Hepatocyte (in vitro differentiated cells): ENCODE data around the gene ZBTB20. TPM values are rescaled to one million over a fixed set of nuclear protein-coding genes. Genes with fewer than 3 reads are reported as not detected.

ENCODE experiments used
- DNase-seq: peaks from one replicate; pipeline ENCODE4 v3.0.0-alpha.2; 2016; ENCODE audit warnings: low spot score
- H2AFZ ChIP-seq: fragments of 200-600 bp; sonication (generic); 2 replicates; pipeline ENCODE4 v1.6.0; 2016; ENCODE audit warnings: antibody characterized with exemption, mild to moderate bottlenecking
- H3K27ac ChIP-seq: fragments of 200-600 bp; sonication (generic); 2 replicates; pipeline ENCODE4 v1.5.1; 2016; ENCODE audit warnings: mild to moderate bottlenecking
- H3K27me3 ChIP-seq: fragments of 200-600 bp; sonication (generic); 2 replicates; pipeline ENCODE4 v1.6.1; 2016
- H3K36me3 ChIP-seq: fragments of 200-600 bp; sonication (generic); replicated peaks from 2 replicates; pipeline ENCODE4 v1.5.1; 2016; ENCODE audit warnings: low read depth; ENCODE audit not compliant: insufficient read depth
- H3K4me1 ChIP-seq: fragments of 200-600 bp; sonication (generic); 2 replicates; pipeline ENCODE4 v1.5.1; 2016; ENCODE audit warnings: mild to moderate bottlenecking, moderate library complexity; ENCODE audit not compliant: insufficient read depth
- H3K4me2 ChIP-seq: fragments of 200-600 bp; sonication (generic); 2 replicates; pipeline ENCODE4 v1.6.0; 2016
- H3K4me3 ChIP-seq: fragments of 200-600 bp; sonication (generic); 2 replicates; pipeline ENCODE4 v1.5.1; 2016; ENCODE audit warnings: mild to moderate bottlenecking
- H3K79me2 ChIP-seq: fragments of 200-600 bp; sonication (generic); 2 replicates; pipeline ENCODE4 v1.6.0; 2017; ENCODE audit warnings: mild to moderate bottlenecking
- H3K9me2 ChIP-seq: fragments of 200-600 bp; sonication (generic); replicated peaks from 2 replicates; pipeline ENCODE4 v1.6.0; 2017; ENCODE audit warnings: mild to moderate bottlenecking; ENCODE audit not compliant: insufficient read depth
- H3K9me3 ChIP-seq: fragments of 200-600 bp; sonication (generic); 2 replicates; pipeline ENCODE4 v1.5.1; 2016; ENCODE audit warnings: low read depth, mild to moderate bottlenecking
- H4K20me1 ChIP-seq: fragments of 200-600 bp; sonication (generic); 2 replicates; pipeline ENCODE4 v1.6.0; 2016; ENCODE audit warnings: mild to moderate bottlenecking; ENCODE audit not compliant: insufficient read depth, poor library complexity, severe bottlenecking
- EZH2 ChIP-seq: fragments of 200-600 bp; sonication (generic); IDR thresholded peaks from 2 replicates; pipeline ENCODE4 v1.6.1; 2016; ENCODE audit warnings: antibody characterized with exemption, mild to moderate bottlenecking, borderline replicate concordance
- EZH2phosphoT487 ChIP-seq: fragments of 200-600 bp; sonication (generic); IDR thresholded peaks from one replicate; pipeline ENCODE4 v1.6.1; 2018; ENCODE audit warnings: antibody characterized with exemption, mild to moderate bottlenecking, low read depth, moderate library complexity; ENCODE audit not compliant: unreplicated experiment, severe bottlenecking
- WGBS: methylation state at CpG from one replicate; pipeline ENCODE4 v1.1.6; 2016; ENCODE audit warnings: low lambda C conversion rate; ENCODE audit errors: missing lambda C conversion rate; 5-methylcytosine and 5-hydroxymethylcytosine counted together
- polyA plus RNA-seq: library from polyadenylated mRNA; unstranded; fragments of >200 nt; fragmentation: Nextera tagmentation; extraction: Ambion mirVana; gene quantifications from 2 replicates; pipeline ENCODE4 v1.2.1, GENCODE V29; 2016
- total RNA-seq: library from RNA; depleted of rRNA; stranded (reverse); fragments of >200 nt; gene quantifications from 2 replicates; pipeline ENCODE4 v1.2.3, GENCODE V29; 2014
- TF ChIP-seq, protein P1 (sequence below): fragments of 200-600 bp; sonication (generic); IDR thresholded peaks from 2 replicates; pipeline ENCODE4 v1.5.1; 2016; ENCODE audit warnings: antibody characterized with exemption, mild to moderate bottlenecking; ENCODE audit not compliant: poor library complexity

The ZBTB20 gene
- total and polyA plus RNA-seq, 2 experiments from 2014 or later: 25.8 to 28.0 TPM

- Histone ChIP-seq H2AFZ (no peak overlapping the region), H3K4me1 (no peaks in the 10 kb centered on the region), H4K20me1 (no peaks in the 10 kb centered on the region), H3K9me3 (no peaks in the 10 kb centered on the region), H3K9me2 (no peaks in the 10 kb centered on the region), H3K27ac (no peak overlapping the region), H3K27me3 (no peaks in the 10 kb centered on the region), H3K4me3 (no peak overlapping the region), H3K4me2 (no peak overlapping the region), H3K79me2 (no peaks in the 10 kb centered on the region), H3K36me3 (peaks cover 2% of the 10 kb centered on the region)
- no peak for DNase-seq
- TF ChIP-seq EZH2 (no peak), EZH2phosphoT487 (no peak)
- TF ChIP-seq, protein P1, sequence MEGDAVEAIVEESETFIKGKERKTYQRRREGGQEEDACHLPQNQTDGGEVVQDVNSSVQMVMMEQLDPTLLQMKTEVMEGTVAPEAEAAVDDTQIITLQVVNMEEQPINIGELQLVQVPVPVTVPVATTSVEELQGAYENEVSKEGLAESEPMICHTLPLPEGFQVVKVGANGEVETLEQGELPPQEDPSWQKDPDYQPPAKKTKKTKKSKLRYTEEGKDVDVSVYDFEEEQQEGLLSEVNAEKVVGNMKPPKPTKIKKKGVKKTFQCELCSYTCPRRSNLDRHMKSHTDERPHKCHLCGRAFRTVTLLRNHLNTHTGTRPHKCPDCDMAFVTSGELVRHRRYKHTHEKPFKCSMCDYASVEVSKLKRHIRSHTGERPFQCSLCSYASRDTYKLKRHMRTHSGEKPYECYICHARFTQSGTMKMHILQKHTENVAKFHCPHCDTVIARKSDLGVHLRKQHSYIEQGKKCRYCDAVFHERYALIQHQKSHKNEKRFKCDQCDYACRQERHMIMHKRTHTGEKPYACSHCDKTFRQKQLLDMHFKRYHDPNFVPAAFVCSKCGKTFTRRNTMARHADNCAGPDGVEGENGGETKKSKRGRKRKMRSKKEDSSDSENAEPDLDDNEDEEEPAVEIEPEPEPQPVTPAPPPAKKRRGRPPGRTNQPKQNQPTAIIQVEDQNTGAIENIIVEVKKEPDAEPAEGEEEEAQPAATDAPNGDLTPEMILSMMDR: no peak
Measured at GRCh38 chr3:114355653-114356052, 791.4 kb downstream of the ZBTB20 start.

DNA sequence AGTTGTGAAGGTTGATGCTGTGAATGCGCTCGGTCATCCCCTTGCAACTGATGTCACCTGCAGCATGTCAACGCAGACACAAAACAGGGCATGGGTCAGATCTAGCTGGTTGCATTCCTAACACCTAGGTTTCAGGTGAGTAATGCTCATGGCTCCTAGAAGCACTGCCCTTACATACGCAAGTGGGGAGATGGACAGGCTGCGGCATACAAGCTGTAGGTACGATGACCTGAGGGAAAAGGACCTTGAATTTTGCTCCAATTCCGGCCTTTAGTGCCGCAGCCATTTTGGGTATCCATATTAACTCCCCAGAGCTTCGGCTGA lies 795.3 kb downstream of the ZBTB20 start:
- H2AFZ ChIP-seq: no peak overlapping the region
- H3K4me2 ChIP-seq: no peak overlapping the region
- no peaks in the 10 kb centered on the region for H3K9me3 ChIP-seq
- no peaks in the 10 kb centered on the region for H3K27me3 ChIP-seq
- TF ChIP-seq EZH2phosphoT487 (no peak), EZH2 (no peak)
- TF ChIP-seq, protein P1: no peak
- H3K27ac ChIP-seq: no peak overlapping the region
- H4K20me1 ChIP-seq: no peaks in the 10 kb centered on the region
- H3K4me1 ChIP-seq: no peaks in the 10 kb centered on the region
- H3K79me2 ChIP-seq: no peaks in the 10 kb centered on the region
- DNase-seq: no peak
- H3K36me3 ChIP-seq: peaks cover 2% of the 10 kb centered on the region
- H3K9me2 ChIP-seq: no peaks in the 10 kb centered on the region
- WGBS: 91% methylated on average over 9 of the region's 9 CpGs
- H3K4me3 ChIP-seq: no peak overlapping the region

- Histone ChIP-seq H2AFZ (no peak overlapping the region), H3K4me3 (no peak overlapping the region), H3K4me2 (no peak overlapping the region), H3K27ac (no peak overlapping the region), H3K9me2 (no peaks in the 10 kb centered on the region), H3K36me3 (peaks cover 2% of the 10 kb centered on the region), H3K27me3 (no peaks in the 10 kb centered on the region), H3K4me1 (no peaks in the 10 kb centered on the region), H3K79me2 (no peaks in the 10 kb centered on the region), H3K9me3 (no peaks in the 10 kb centered on the region), H4K20me1 (no peaks in the 10 kb centered on the region)
- WGBS: 98% methylated on average over 61 of the region's 64 CpGs
- no peak for DNase-seq
- TF ChIP-seq EZH2 (no peak), EZH2phosphoT487 (no peak)
- TF ChIP-seq, protein P1: no peak
Measured at GRCh38 chr3:114351123-114351821, 795.8 kb downstream of the ZBTB20 start.

DNA sequence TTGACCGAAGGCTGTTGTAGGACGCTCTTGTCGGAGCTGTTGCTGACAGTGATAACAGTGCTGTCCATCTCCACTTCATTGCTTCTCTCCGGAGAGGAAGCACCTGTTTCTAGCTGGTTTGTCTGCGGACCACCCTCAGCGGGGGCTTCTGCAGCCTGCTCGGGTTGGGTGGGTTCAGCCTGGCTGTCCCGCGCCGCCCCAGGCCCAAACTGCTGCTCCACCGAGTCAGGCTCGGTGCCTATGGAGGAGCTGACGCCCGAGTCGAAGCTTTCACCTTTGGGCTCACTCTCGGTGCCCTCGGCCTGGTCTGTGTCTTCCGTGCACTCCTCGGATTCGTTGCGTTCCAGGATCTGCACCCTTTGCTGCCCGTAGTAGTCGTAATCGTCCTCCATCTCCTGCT lies 796.4 kb downstream of the ZBTB20 start:
- Histone ChIP-seq H3K27me3 (no peaks in the 10 kb centered on the region), H4K20me1 (no peaks in the 10 kb centered on the region), H3K4me1 (no peaks in the 10 kb centered on the region), H2AFZ (no peak overlapping the region), H3K4me3 (no peak overlapping the region), H3K9me2 (no peaks in the 10 kb centered on the region), H3K79me2 (no peaks in the 10 kb centered on the region), H3K4me2 (no peak overlapping the region), H3K9me3 (no peaks in the 10 kb centered on the region), H3K27ac (no peak overlapping the region), H3K36me3 (peaks cover 2% of the 10 kb centered on the region)
- no peak for DNase-seq
- TF ChIP-seq EZH2phosphoT487: no peak
- no peak for TF ChIP-seq EZH2
- TF ChIP-seq, protein P1: no peak
- WGBS: 98% methylated on average over 24 of the region's 24 CpGs
